WTC11 (cell line): ENCODE data around the gene FOCAD. TPM values are rescaled to one million over a fixed set of nuclear protein-coding genes. Genes with fewer than 3 reads are reported as not detected.

Source experiments
- ATAC-seq: fragments of 200-7000 bp; cut with Tn5 transposase; 2 replicates; pipeline ENCODE4 v1.10.0; 2021; ENCODE audit warnings: mild to moderate bottlenecking, moderate library complexity
- CTCF ChIA-PET: fragments of 300-600 bp; sonication (Branson Sonifier 250); formaldehyde crosslinking; loops from one replicate; lab custom pipeline; 2021; ENCODE audit warnings: antibody characterized with exemption; lab: Charles Lee
- POLR2A ChIA-PET: fragments of 350-600 bp; sonication (Branson Sonifier 250); formaldehyde crosslinking; loops from one replicate; lab custom pipeline; 2021; ENCODE audit warnings: antibody characterized with exemption; lab: Charles Lee
- DNase-seq: peaks from one replicate; pipeline ENCODE4 v3.0.0; 2021; ENCODE audit warnings: low spot score
- H3K27ac Mint-ChIP-seq: 2 replicates; pipeline ENCODE4 v1.8.0; 2021; ENCODE audit warnings: mixed read lengths
- H3K27me3 Mint-ChIP-seq: 2 replicates; pipeline ENCODE4 v1.8.0; 2021; ENCODE audit warnings: low read depth, mild to moderate bottlenecking, moderate library complexity, mixed read lengths
- H3K36me3 Mint-ChIP-seq: 2 replicates; pipeline ENCODE4 v1.8.0; 2021; ENCODE audit warnings: mixed read lengths
- H3K4me1 Mint-ChIP-seq: 2 replicates; pipeline ENCODE4 v1.8.0; 2022; ENCODE audit warnings: mixed read lengths
- H3K4me3 Mint-ChIP-seq: 2 replicates; pipeline ENCODE4 v1.8.0; 2021; ENCODE audit warnings: mild to moderate bottlenecking, moderate library complexity, mixed read lengths
- H3K9me3 Mint-ChIP-seq: 2 replicates; pipeline ENCODE4 v1.8.0; 2021; ENCODE audit warnings: mixed read lengths
- AFF4 ChIP-seq: sonication (generic); formaldehyde crosslinking; IDR thresholded peaks from 2 replicates; pipeline ENCODE4 v1.8.1; 2023; ENCODE audit warnings: mild to moderate bottlenecking, missing genetic modification reagents, borderline replicate concordance
- ARID4B ChIP-seq: sonication (generic); formaldehyde crosslinking; IDR thresholded peaks from 2 replicates; pipeline ENCODE4 v1.8.0; 2023; ENCODE audit warnings: missing genetic modification reagents, mild to moderate bottlenecking, borderline replicate concordance
- ATF2 ChIP-seq: sonication (generic); formaldehyde crosslinking; IDR thresholded peaks from 2 replicates; pipeline ENCODE4 v1.8.1; 2022; ENCODE audit warnings: low read depth, missing genetic modification reagents, borderline replicate concordance
- EMX1 ChIP-seq: fragments of 250-450 bp; sonication (Bioruptor Pico); IDR thresholded peaks from 2 replicates; pipeline ENCODE4 v1.8.0; 2021; ENCODE audit warnings: mild to moderate bottlenecking
- JAZF1 ChIP-seq: fragments of 250-450 bp; sonication (Bioruptor Pico); IDR thresholded peaks from 2 replicates; pipeline ENCODE4 v1.9.0; 2021; ENCODE audit warnings: moderate library complexity, mild to moderate bottlenecking, inconsistent platforms
- MAX ChIP-seq: sonication (generic); formaldehyde crosslinking; IDR thresholded peaks from 2 replicates; pipeline ENCODE4 v1.8.0; 2022; ENCODE audit warnings: mild to moderate bottlenecking, missing genetic modification reagents
- NR3C1 ChIP-seq: sonication (generic); formaldehyde crosslinking; conservative IDR thresholded peaks from 2 replicates; pipeline ENCODE4 v1.8.1; 2023; ENCODE audit warnings: low read depth, mild to moderate bottlenecking, missing genetic modification reagents
- SMAD4 ChIP-seq: sonication (generic); formaldehyde crosslinking; IDR thresholded peaks from 2 replicates; pipeline ENCODE4 v1.8.0; 2022; ENCODE audit warnings: mild to moderate bottlenecking, missing genetic modification reagents
- SP1 ChIP-seq: sonication (generic); formaldehyde crosslinking; conservative IDR thresholded peaks from 2 replicates; pipeline ENCODE4 v1.8.1; 2022; ENCODE audit warnings: missing genetic modification reagents
- total RNA-seq: library from RNA; stranded (reverse); gene quantifications from 3 replicates; pipeline ENCODE4 v1.2.3, GENCODE V29; 2021
- TF ChIP-seq, protein P1 (sequence below): sonication (generic); formaldehyde crosslinking; IDR thresholded peaks from 2 replicates; pipeline ENCODE4 v1.8.1; 2023; ENCODE audit warnings: mild to moderate bottlenecking, moderate library complexity, missing genetic modification reagents

Gene FOCAD
- total RNA-seq, 1 experiment from 2014 or later = 34.3 TPM

DNA sequence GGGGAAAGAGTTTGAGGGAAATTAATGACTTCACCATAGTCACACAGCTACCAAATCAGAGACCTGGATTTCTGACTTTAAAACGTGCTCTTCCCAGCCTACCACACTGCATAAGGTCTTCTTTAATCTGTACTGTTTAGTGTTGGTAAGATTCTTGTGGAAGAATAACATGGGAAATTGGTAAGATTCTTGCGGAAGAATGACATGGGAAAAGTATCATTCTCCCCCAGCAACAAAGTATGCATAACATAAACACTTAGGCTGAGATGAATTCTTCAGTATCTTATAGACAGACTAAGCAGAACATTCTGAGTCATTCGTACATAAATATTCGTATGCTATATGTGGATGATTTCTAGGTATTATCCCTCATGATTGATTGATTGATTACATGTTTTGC, 170.4 kb downstream of the FOCAD start:
- Mint-ChIP-seq H3K4me3 (no peak overlapping the region), H3K4me1 (peaks cover 12% of the 10 kb centered on the region; the same call in 1 of the 2 replicates), H3K27ac (no peak overlapping the region), H3K27me3 (no peaks in the 10 kb centered on the region), H3K9me3 (peaks cover 27% of the 10 kb centered on the region), H3K36me3 (peaks cover 2% of the 10 kb centered on the region)
- TF ChIP-seq SP1 (CRISPR knock-in tag) (no peak), SMAD4 (CRISPR knock-in tag) (no peak), AFF4 (CRISPR knock-in tag) (no peak), ARID4B (no peak), NR3C1 (CRISPR knock-in tag) (no peak), EMX1 (CRISPR knock-in tag) (no peak)
- DNase-seq (no peak), ATAC-seq (no peak)
- ChIA-PET CTCF (no interaction called here), POLR2A (no interaction called here)

DNA sequence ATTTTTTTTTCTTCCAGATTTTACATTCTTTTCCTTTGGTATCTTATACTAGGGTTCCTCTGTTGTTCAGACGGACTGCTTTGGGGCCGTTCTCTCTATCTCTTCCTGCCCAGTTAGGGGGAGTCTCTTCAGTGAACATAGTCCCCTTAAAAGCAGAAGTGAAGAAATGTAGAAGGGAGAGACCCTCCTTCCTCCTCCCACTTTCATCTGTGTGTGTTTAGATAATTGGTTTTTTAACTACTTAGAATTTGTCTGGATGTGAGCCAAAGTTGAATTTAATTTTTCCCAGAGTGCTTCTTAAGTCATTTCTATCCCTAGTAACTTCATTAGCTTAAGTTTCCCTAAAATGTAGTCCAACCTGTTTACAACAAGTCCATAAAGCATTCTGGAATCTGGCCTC, 179.9 kb downstream of the FOCAD start:
- ATAC-seq (no peak), DNase-seq (no peak)
- ChIA-PET POLR2A (no interaction called here), CTCF (no interaction called here)
- no peaks in the 10 kb centered on the region for H3K9me3 Mint-ChIP-seq
- no peaks in the 10 kb centered on the region for H3K27me3 Mint-ChIP-seq
- H3K27ac Mint-ChIP-seq = no peak overlapping the region
- TF ChIP-seq EMX1 (CRISPR knock-in tag) = no peak
- TF ChIP-seq MAX (CRISPR knock-in tag) = no peak
- TF ChIP-seq JAZF1 (CRISPR knock-in tag) = no peak
- no peak for TF ChIP-seq ATF2 (CRISPR knock-in tag)
- peaks cover 9% of the 10 kb centered on the region for H3K4me1 Mint-ChIP-seq
- no peak overlapping the region for H3K4me3 Mint-ChIP-seq
- no peaks in the 10 kb centered on the region for H3K36me3 Mint-ChIP-seq

DNA sequence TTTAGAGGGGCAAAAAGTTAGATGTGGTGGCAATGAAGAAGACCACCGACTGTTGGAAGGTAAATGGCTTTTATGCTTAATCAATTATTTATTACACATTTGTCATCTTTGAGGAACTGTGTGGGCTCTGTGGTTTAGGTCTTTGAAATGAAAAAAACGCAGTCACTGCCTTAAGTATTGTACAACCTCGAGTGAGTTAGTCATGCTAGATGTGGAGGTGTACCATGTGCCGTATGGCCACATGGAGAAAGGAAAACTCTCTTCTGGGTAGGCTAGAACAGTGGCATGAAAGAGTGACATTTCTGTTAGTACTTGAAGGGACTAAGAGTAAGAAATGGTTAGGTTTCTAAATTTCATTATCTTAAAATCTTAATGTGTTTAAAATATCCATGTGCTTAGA, 181.3 kb downstream of the FOCAD start:
- POLR2A ChIA-PET = no interaction called here
- DNase-seq (no peak), ATAC-seq (no peak)
- no peak overlapping the region for H3K27ac Mint-ChIP-seq
- TF ChIP-seq, protein P1, sequence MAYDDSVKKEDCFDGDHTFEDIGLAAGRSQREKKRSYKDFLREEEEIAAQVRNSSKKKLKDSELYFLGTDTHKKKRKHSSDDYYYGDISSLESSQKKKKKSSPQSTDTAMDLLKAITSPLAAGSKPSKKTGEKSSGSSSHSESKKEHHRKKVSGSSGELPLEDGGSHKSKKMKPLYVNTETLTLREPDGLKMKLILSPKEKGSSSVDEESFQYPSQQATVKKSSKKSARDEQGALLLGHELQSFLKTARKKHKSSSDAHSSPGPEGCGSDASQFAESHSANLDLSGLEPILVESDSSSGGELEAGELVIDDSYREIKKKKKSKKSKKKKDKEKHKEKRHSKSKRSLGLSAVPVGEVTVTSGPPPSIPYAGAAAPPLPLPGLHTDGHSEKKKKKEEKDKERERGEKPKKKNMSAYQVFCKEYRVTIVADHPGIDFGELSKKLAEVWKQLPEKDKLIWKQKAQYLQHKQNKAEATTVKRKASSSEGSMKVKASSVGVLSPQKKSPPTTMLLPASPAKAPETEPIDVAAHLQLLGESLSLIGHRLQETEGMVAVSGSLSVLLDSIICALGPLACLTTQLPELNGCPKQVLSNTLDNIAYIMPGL (CRISPR knock-in tag) = no peak
- H3K4me1 Mint-ChIP-seq = peaks cover 11% of the 10 kb centered on the region
- no peak overlapping the region for H3K4me3 Mint-ChIP-seq
- no peaks in the 10 kb centered on the region for H3K9me3 Mint-ChIP-seq
- CTCF ChIA-PET = no interaction called here
- H3K27me3 Mint-ChIP-seq = no peaks in the 10 kb centered on the region
- no peaks in the 10 kb centered on the region for H3K36me3 Mint-ChIP-seq
